Measurements from ENCODE around the gene IQCE.

- no peak for TF ChIP-seq CTCF (IDR thresholded peaks at IDR 0.05; ENCODE audit: poor library complexity)
- TF ChIP-seq EZH2phosphoT487 (IDR thresholded peaks at IDR 0.05; ENCODE audit: low read depth, severe bottlenecking, unreplicated experiment): no peak
- TF ChIP-seq EZH2 (IDR thresholded peaks at IDR 0.05; ENCODE audit: borderline replicate concordance): no peak
Observed at GRCh38 chr7:2526659-2527504, 31.9 kb upstream of the IQCE start.
